Measurements from ENCODE around the gene HAUS8.
"Not testable (repeated sequence)": the region's sequence is repeated elsewhere in the genome, so short reads cannot be mapped to it uniquely, and the experiment has no call there.

The HAUS8 gene

GRCh38 chr19:17101686-17102628 lies 26.7 kb upstream of the HAUS8 start:
- no peak for DNase-seq (ENCODE audit: low spot score)

- no peak for DNase-seq (ENCODE audit: low spot score)
Measured at GRCh38 chr19:17098326-17098725, 23.1 kb upstream of the HAUS8 start.

GRCh38 chr19:17097593-17098126 lies 22.4 kb upstream of the HAUS8 start:
- no peak for DNase-seq (ENCODE audit: low spot score)

- no peak for DNase-seq (ENCODE audit: low spot score)
Measured at GRCh38 chr19:17095141-17095919, 20.1 kb upstream of the HAUS8 start.

- not testable (repeated sequence) for DNase-seq (ENCODE audit: low spot score)
Measured at GRCh38 chr19:17094694-17095093, 19.4 kb upstream of the HAUS8 start.

- no peak for DNase-seq (ENCODE audit: low spot score)
Measured at GRCh38 chr19:17092696-17093095, 17.4 kb upstream of the HAUS8 start.

- DNase-seq (ENCODE audit: low spot score), result no peak
Measured at GRCh38 chr19:17091758-17092333, 16.6 kb upstream of the HAUS8 start.

GRCh38 chr19:17090583-17090982 lies 15.3 kb upstream of the HAUS8 start:
- no peak for DNase-seq (ENCODE audit: low spot score)

- no peak for DNase-seq (ENCODE audit: low spot score)
Measured at GRCh38 chr19:17088552-17088951, 13.3 kb upstream of the HAUS8 start.

- DNase-seq (ENCODE audit: low spot score), result no peak
Measured at GRCh38 chr19:17086834-17087233, 11.6 kb upstream of the HAUS8 start.

- no peak for DNase-seq (ENCODE audit: low spot score)
Measured at GRCh38 chr19:17086120-17086519, 10.9 kb upstream of the HAUS8 start.

GRCh38 chr19:17081672-17082630 lies 6.7 kb upstream of the HAUS8 start:
- no peak for DNase-seq (ENCODE audit: low spot score)

- no peak for DNase-seq (ENCODE audit: low spot score)
Measured at GRCh38 chr19:17080440-17080801, 5.2 kb upstream of the HAUS8 start.

GRCh38 chr19:17079710-17080439 lies 4.6 kb upstream of the HAUS8 start:
- DNase-seq (ENCODE audit: low spot score), result no peak

GRCh38 chr19:17078920-17079709 lies 3.9 kb upstream of the HAUS8 start:
- DNase-seq (ENCODE audit: low spot score), result no peak

- DNase-seq (ENCODE audit: low spot score), result no peak
Measured at GRCh38 chr19:17078036-17078919, 3.0 kb upstream of the HAUS8 start.

GRCh38 chr19:17077447-17078028 lies 2.3 kb upstream of the HAUS8 start:
- no peak for DNase-seq (ENCODE audit: low spot score)

GRCh38 chr19:17076543-17076991 lies 1.3 kb upstream of the HAUS8 start:
- no peak for DNase-seq (ENCODE audit: low spot score)
